SH-SY5Y (cell line): Measurements from ENCODE around the gene ABCA2.

Experiments used
- GATA2 ChIP-seq: IDR thresholded peaks from 2 replicates; pipeline ENCODE4 v1.6.1; 2011; ENCODE audit warnings: mild to moderate bottlenecking, low read depth, low read length
- GATA3 ChIP-seq: IDR thresholded peaks from 2 replicates; pipeline ENCODE4 v1.6.1; 2011; ENCODE audit warnings: low read depth, mild to moderate bottlenecking, low read length, moderate library complexity

GRCh38 chr9:137049544-137050449 lies 21.8 kb upstream of the ABCA2 start:
- no peak for TF ChIP-seq GATA2
- no peak for TF ChIP-seq GATA3
